ENCODE data around the gene PTCRA. TPM values are rescaled to one million over a fixed set of nuclear protein-coding genes. Genes with fewer than 3 reads are reported as not detected.

The PTCRA gene
- total and polyA plus RNA-seq, 7 experiments from 2014 or later = 0.56 to 0.93 TPM; not detected in 5

GRCh38 chr6:42969431-42969830 lies 53.6 kb downstream of the PTCRA start:
- peaks cover 3 to 21% (median 4%) of the 10 kb centered on the region in 5 donors for H3K36me3 Mint-ChIP-seq

GRCh38 chr6:42969934-42970333 lies 54.1 kb downstream of the PTCRA start:
- Histone ChIP-seq H3K9me3 (ENCODE audit: control insufficient read depth in 2 of 3, low read length in 3 of 3) (no peaks in the 10 kb centered on the region), H3K4me1 (ENCODE audit: control insufficient read depth in 2 of 2, insufficient read depth in 2 of 2, low read length in 2 of 2) (no peaks in the 10 kb centered on the region), H3K4me3 (ENCODE audit: low read length) (no peak overlapping the region), H3K36me3 (ENCODE audit: control insufficient read depth in 2 of 3, insufficient read depth in 3 of 3, low read length in 3 of 3) (peaks cover 0 to 54% (median 7%) of the 10 kb centered on the region in 3 experiments), H3K27me3 (ENCODE audit: control insufficient read depth in 2 of 2, insufficient read depth in 2 of 2, low read length in 2 of 2) (no peaks in the 10 kb centered on the region), H3K27ac (ENCODE audit: low read depth, low read length) (no peak overlapping the region)
- peaks cover under 1 to 8% (median 7%) of the 10 kb centered on the region in 7 donors for H3K4me1 Mint-ChIP-seq
- no peaks in the 10 kb centered on the region for H3K27me3 Mint-ChIP-seq
- no peak for DNase-seq
- no peaks in the 10 kb centered on the region for H3K9me3 Mint-ChIP-seq
- no peak overlapping the region for H3K4me3 Mint-ChIP-seq
- no peak for ATAC-seq
- peaks cover 0 to 16% (median 4%) of the 10 kb centered on the region in 5 donors for H3K36me3 Mint-ChIP-seq
- POLR2A ChIA-PET = interaction anchor here (0.6 to 1.1 kb wide), 2 partner anchors 9 to 16 kb away, joined by 4 read pairs; partner anchors contain the start of gene GNMT
- intact Hi-C loops (cut with micrococcal nuclease) = loop anchor here in 1 of 2 donors (10.0 kb wide), 1 partner anchor 185 kb away; the partner anchor contains the start of gene BICRAL
- H3K27ac Mint-ChIP-seq = no peak overlapping the region
- CTCF ChIA-PET = interaction anchor here (1.4 kb wide), 1 partner anchor 53 kb away, joined by 4 read pairs; no protein-coding TSS in a partner anchor

More at GRCh38 chr6:42969431-42969830, 53.6 kb downstream of the PTCRA start:
- H3K4me1 Mint-ChIP-seq = peaks cover 0 to 8% (median 7%) of the 10 kb centered on the region in 7 donors
- no peak overlapping the region for H3K27ac ChIP-seq (ENCODE audit: low read depth, low read length)
- no peak overlapping the region for H3K4me3 Mint-ChIP-seq
- ChIA-PET POLR2A (interaction anchor here (0.6 to 3.0 kb wide), 3 partner anchors 9 to 16 kb away, joined by 4 to 9 read pairs (median 4); partner anchors contain the start of genes GNMT and PEX6), CTCF (interaction anchor here (1.4 kb wide), 1 partner anchor 53 kb away, joined by 4 read pairs; no protein-coding TSS in a partner anchor)
- peaks cover 0 to 59% (median 7%) of the 10 kb centered on the region in 3 experiments for H3K36me3 ChIP-seq (ENCODE audit: control insufficient read depth in 2 of 3, insufficient read depth in 3 of 3, low read length in 3 of 3)
- no peak for ATAC-seq
- no peaks in the 10 kb centered on the region for H3K27me3 Mint-ChIP-seq
- H3K27me3 ChIP-seq (ENCODE audit: control insufficient read depth in 2 of 2, insufficient read depth in 2 of 2, low read length in 2 of 2) = no peaks in the 10 kb centered on the region
- H3K9me3 Mint-ChIP-seq = no peaks in the 10 kb centered on the region
- no peak overlapping the region for H3K4me3 ChIP-seq (ENCODE audit: low read length)
- intact Hi-C loops (cut with micrococcal nuclease) = no loop called here
- H3K27ac Mint-ChIP-seq = no peak overlapping the region
- H3K9me3 ChIP-seq (ENCODE audit: control insufficient read depth in 2 of 3, low read length in 3 of 3) = no peaks in the 10 kb centered on the region
- H3K4me1 ChIP-seq (ENCODE audit: control insufficient read depth in 2 of 2, insufficient read depth in 2 of 2, low read length in 2 of 2) = no peaks in the 10 kb centered on the region
- no peak for DNase-seq

DNA sequence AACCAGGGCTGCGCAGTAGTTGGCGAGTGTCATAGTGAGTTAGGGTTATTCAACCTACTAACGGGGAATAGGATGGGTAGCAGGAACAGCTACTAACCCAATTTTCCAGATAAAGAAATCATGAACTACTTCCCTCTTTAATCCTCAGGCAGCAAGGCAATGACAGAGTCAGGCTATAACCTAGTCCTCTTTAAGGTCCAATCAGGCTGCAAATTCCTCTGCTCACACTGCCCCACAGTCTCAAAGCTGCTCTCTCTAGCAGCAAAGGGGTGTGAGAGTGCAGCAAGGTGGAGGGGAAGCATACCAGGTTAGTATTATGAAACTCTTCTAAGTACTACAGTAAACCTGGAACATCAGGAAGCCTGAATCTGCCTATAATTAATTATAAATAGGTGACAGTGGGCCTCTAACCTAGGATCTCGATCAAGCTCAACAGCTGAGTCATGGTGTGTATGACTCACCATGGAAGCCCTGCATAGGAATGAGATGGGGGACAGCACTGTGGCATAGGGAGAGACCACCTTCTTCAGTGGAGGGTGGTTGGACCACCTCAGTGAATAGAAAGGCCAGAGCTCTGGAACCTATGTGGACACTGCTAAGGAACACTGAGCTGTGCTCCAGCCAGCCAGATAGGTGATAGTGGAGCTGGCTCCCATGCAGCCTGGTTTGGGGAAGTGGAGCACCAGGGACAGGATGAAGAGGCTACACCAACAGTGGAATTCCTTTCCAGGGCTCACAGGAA lies 55.2 kb downstream of the PTCRA start:
- Mint-ChIP-seq H3K36me3 (peaks cover 0 to 8% (median 4%) of the 10 kb centered on the region in 5 donors), H3K4me1 (peaks cover 5 to 13% (median 8%) of the 10 kb centered on the region in 7 donors), H3K9me3 (no peaks in the 10 kb centered on the region), H3K4me3 (no peak overlapping the region), H3K27me3 (no peaks in the 10 kb centered on the region), H3K27ac (peak overlapping the region in 3 of 9 donors; percentile 19 to 48 (median 45))
- intact Hi-C loops (cut with micrococcal nuclease) = loop anchor here in 1 of 2 donors (10.0 kb wide), 1 partner anchor 186 kb away; the partner anchor contains the start of gene BICRAL
- H3K27me3 ChIP-seq (ENCODE audit: control insufficient read depth in 2 of 2, insufficient read depth in 2 of 2, low read length in 2 of 2) = no peaks in the 10 kb centered on the region
- no peaks in the 10 kb centered on the region for H3K4me1 ChIP-seq (ENCODE audit: control insufficient read depth in 2 of 2, insufficient read depth in 2 of 2, low read length in 2 of 2)
- no peak for DNase-seq
- H3K36me3 ChIP-seq (ENCODE audit: control insufficient read depth in 2 of 3, insufficient read depth in 3 of 3, low read length in 3 of 3) = peaks cover 0 to 43% (median 7%) of the 10 kb centered on the region in 3 experiments
- ChIA-PET POLR2A (interaction anchor here (0.6 to 1.8 kb wide), 6 partner anchors 13 to 91 kb away, joined by 3 to 7 read pairs (median 3); partner anchors contain the start of genes CNPY3, KLHDC3, PPP2R5D and RPL7L1), CTCF (interaction anchor here (0.7 to 1.4 kb wide), 2 partner anchors 54 to 71 kb away, joined by 3 to 4 read pairs; no protein-coding TSS in a partner anchor)
- H3K27ac ChIP-seq (ENCODE audit: low read depth, low read length) = no peak overlapping the region
- no peak for ATAC-seq
- no peaks in the 10 kb centered on the region for H3K9me3 ChIP-seq (ENCODE audit: control insufficient read depth in 2 of 3, low read length in 3 of 3)
- H3K4me3 ChIP-seq (ENCODE audit: low read length) = no peak overlapping the region

DNA sequence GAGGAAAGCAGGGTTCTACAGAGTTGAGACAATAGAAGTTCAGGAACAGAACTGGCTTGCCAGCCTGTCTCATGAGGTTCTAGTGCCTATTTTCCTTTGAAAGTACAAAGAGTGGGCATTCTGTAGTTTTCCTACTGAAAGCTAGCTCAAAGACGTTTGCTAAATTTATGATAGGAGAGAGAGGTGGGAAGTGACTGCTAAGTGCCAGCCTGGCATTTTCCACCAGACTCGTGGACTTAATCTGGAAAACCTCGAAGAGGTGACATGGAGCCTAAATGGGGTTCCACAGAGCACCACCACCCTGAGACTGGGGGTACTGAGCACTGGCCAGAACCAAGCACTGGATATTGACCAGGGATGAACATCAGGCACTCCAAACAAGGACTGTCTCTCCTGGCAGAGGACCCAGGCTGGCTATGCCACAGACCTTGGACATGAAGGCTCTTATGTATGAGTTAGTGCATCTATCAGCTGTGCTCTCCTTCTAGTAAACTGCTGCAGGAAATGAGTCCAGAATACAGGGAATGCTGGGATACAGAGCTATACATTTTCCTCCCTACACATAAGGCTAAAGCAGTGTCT lies 56.0 kb downstream of the PTCRA start:
- Mint-ChIP-seq H3K9me3 (no peaks in the 10 kb centered on the region), H3K36me3 (peaks cover 0 to 11% (median 6%) of the 10 kb centered on the region in 5 donors), H3K27me3 (no peaks in the 10 kb centered on the region), H3K4me1 (peaks cover 10 to 21% (median 13%) of the 10 kb centered on the region in 7 donors), H3K27ac (peak overlapping the region in 1 of 9 donors; percentile 19), H3K4me3 (no peak overlapping the region)
- H3K4me3 ChIP-seq (ENCODE audit: low read length) = no peak overlapping the region
- H3K9me3 ChIP-seq (ENCODE audit: control insufficient read depth in 2 of 3, low read length in 3 of 3) = no peaks in the 10 kb centered on the region
- no peak for ATAC-seq
- intact Hi-C loops (cut with micrococcal nuclease) = loop anchor here in 1 of 2 donors (10.0 kb wide), 1 partner anchor 187 kb away; the partner anchor contains the start of gene BICRAL
- H3K4me1 ChIP-seq (ENCODE audit: control insufficient read depth in 2 of 2, insufficient read depth in 2 of 2, low read length in 2 of 2) = peaks cover under 1 to 3% of the 10 kb centered on the region in 2 donors
- CTCF ChIA-PET = no interaction called here
- POLR2A ChIA-PET = interaction anchor here (0.8 to 1.8 kb wide), 5 partner anchors 12 to 92 kb away, joined by 3 to 7 read pairs (median 3); partner anchors contain the start of genes CNPY3, KLHDC3, PPP2R5D and RPL7L1
- H3K36me3 ChIP-seq (ENCODE audit: control insufficient read depth in 2 of 3, insufficient read depth in 3 of 3, low read length in 3 of 3) = peaks cover 0 to 36% (median 7%) of the 10 kb centered on the region in 3 experiments
- DNase-seq = no peak
- no peaks in the 10 kb centered on the region for H3K27me3 ChIP-seq (ENCODE audit: control insufficient read depth in 2 of 2, insufficient read depth in 2 of 2, low read length in 2 of 2)
- H3K27ac ChIP-seq (ENCODE audit: low read depth, low read length) = no peak overlapping the region

- ATAC-seq (no peak), DNase-seq (no peak)
- no peak overlapping the region for H3K4me3 ChIP-seq (ENCODE audit: low read length)
- intact Hi-C loops (cut with micrococcal nuclease) = loop anchor here in 1 of 2 donors (10.0 kb wide), 1 partner anchor 189 kb away; the partner anchor contains the start of gene BICRAL
- Mint-ChIP-seq H3K27ac (peak overlapping the region in 6 of 9 donors; percentile 1 to 67 (median 44)), H3K36me3 (peaks cover 0 to 18% (median 5%) of the 10 kb centered on the region in 5 donors), H3K4me3 (peak overlapping the region in 1 of 10 donors; percentile 49), H3K9me3 (no peaks in the 10 kb centered on the region), H3K27me3 (no peaks in the 10 kb centered on the region), H3K4me1 (peaks cover 14 to 34% (median 25%) of the 10 kb centered on the region in 7 donors)
- H3K36me3 ChIP-seq (ENCODE audit: control insufficient read depth in 2 of 3, insufficient read depth in 3 of 3, low read length in 3 of 3) = peaks cover 0 to 18% (median 6%) of the 10 kb centered on the region in 3 experiments
- ChIA-PET POLR2A (interaction anchor here (0.9 to 1.4 kb wide), 3 partner anchors 10 to 40 kb away, joined by 3 to 4 read pairs (median 3); partner anchors contain the start of genes KLHDC3 and PPP2R5D), CTCF (no interaction called here)
- no peak overlapping the region for H3K27ac ChIP-seq (ENCODE audit: low read depth, low read length)
- peaks cover 12 to 16% of the 10 kb centered on the region in 2 donors for H3K4me1 ChIP-seq (ENCODE audit: control insufficient read depth in 2 of 2, insufficient read depth in 2 of 2, low read length in 2 of 2)
- no peaks in the 10 kb centered on the region for H3K9me3 ChIP-seq (ENCODE audit: control insufficient read depth in 2 of 3, low read length in 3 of 3)
- H3K27me3 ChIP-seq (ENCODE audit: control insufficient read depth in 2 of 2, insufficient read depth in 2 of 2, low read length in 2 of 2) = no peaks in the 10 kb centered on the region
Observed at GRCh38 chr6:42973926-42974325, 58.1 kb downstream of the PTCRA start.
